Right renal cortex interstitium (tissue), 3 donors: Measurements from ENCODE around the gene AKIP1. TPM values are rescaled to one million over a fixed set of nuclear protein-coding genes. Genes with fewer than 3 reads are reported as not detected.
A peak's percentile ranks its signal among the peaks of the same experiment; 100 is the strongest.
"Not testable (repeated sequence)": the region's sequence is repeated elsewhere in the genome, so short reads cannot be mapped to it uniquely, and the experiment has no call there.

Source experiments
- DNase-seq, 3 donors: peaks; one replicate each; pipeline ENCODE4 v3.0.0-alpha.2; 2013; ENCODE audit warnings: low read depth in 3 of 3, low spot score in 2 of 3
- polyA plus RNA-seq, 3 donors: library from polyadenylated mRNA; unstranded; fragments of 120-200 nt; gene quantifications; one replicate each; pipeline ENCODE4 v1.2.1, GENCODE V29; 2013; ENCODE audit not compliant: insufficient read length in 3 of 3

AKIP1 gene
- polyA plus RNA-seq, result 10 to 100 TPM; 16.0 to 17.1 (median 16.8) TPM

GRCh38 chr11:8911029-8911823 lies at the start of gene AKIP1:
TSS of gene AKIP1 (plus strand) at chr11:8911189. CDS start at chr11:8911450, 261 bp downstream.
- peak; percentile 93 to 97 (median 97) for DNase-seq

GRCh38 chr11:8863838-8864237 lies 47.2 kb upstream of the AKIP1 start:
- no peak for DNase-seq

GRCh38 chr11:8865304-8865703 lies 45.7 kb upstream of the AKIP1 start:
- DNase-seq, result no peak

- no peak for DNase-seq
These were observed 44.0 kb upstream of the AKIP1 start for GRCh38 chr11:8867035-8867434.

- DNase-seq, result no peak
These were observed 42.9 kb upstream of the AKIP1 start for GRCh38 chr11:8867931-8868631.

GRCh38 chr11:8870411-8871170 lies 40.4 kb upstream of the AKIP1 start:
- peak; percentile 58 to 67 (median 64) for DNase-seq

GRCh38 chr11:8871171-8871775 lies 39.7 kb upstream of the AKIP1 start:
- peak; percentile 87 to 97 (median 95) for DNase-seq

- no peak for DNase-seq
These were observed 39.0 kb upstream of the AKIP1 start for GRCh38 chr11:8871962-8872361.

GRCh38 chr11:8873741-8874405 lies 37.1 kb upstream of the AKIP1 start:
- no peak for DNase-seq

- DNase-seq, result no peak
These were observed 32.2 kb upstream of the AKIP1 start for GRCh38 chr11:8878771-8879170.

GRCh38 chr11:8881585-8881984 lies 29.4 kb upstream of the AKIP1 start:
- DNase-seq, result not testable (repeated sequence)

GRCh38 chr11:8886322-8886721 lies 24.7 kb upstream of the AKIP1 start:
- DNase-seq, result no peak

- DNase-seq, result not testable (repeated sequence)
These were observed 19.8 kb upstream of the AKIP1 start for GRCh38 chr11:8891185-8891584.

- no peak for DNase-seq
These were observed 11.8 kb upstream of the AKIP1 start for GRCh38 chr11:8899119-8899753.

- DNase-seq, result no peak
These were observed 5.3 kb upstream of the AKIP1 start for GRCh38 chr11:8905528-8906165.

- DNase-seq, result no peak
These were observed 3.9 kb upstream of the AKIP1 start for GRCh38 chr11:8907116-8907515.

GRCh38 chr11:8908099-8908498 lies 2.9 kb upstream of the AKIP1 start:
- DNase-seq, result no peak

- DNase-seq, result no peak
These were observed 351 bp upstream of the AKIP1 start for GRCh38 chr11:8910649-8911026.

GRCh38 chr11:8913961-8914660 lies 3.1 kb downstream of the AKIP1 start:
- no peak for DNase-seq
